Transverse colon (tissue), 4 donors: Measurements from ENCODE around the gene CLIC5. TPM values are rescaled to one million over a fixed set of nuclear protein-coding genes. Genes with fewer than 3 reads are reported as not detected.

Experiments used
- DNase-seq: peaks from one replicate; pipeline ENCODE4 v3.0.0-alpha.2; 2019
- H3K27ac ChIP-seq, 4 donors: fragments of 200-600 bp; sonication (generic); 2 replicates each; pipeline ENCODE4 v1.5.1; 2016 to 2018; ENCODE audit warnings: inconsistent platforms in 4 of 4
- H3K27me3 ChIP-seq: fragments of 200-600 bp; sonication (generic); 2 replicates; pipeline ENCODE4 v1.5.1; 2017; ENCODE audit warnings: inconsistent platforms
- H3K36me3 ChIP-seq, 4 donors: fragments of 200-600 bp; sonication (generic); 2 replicates each; pipeline ENCODE4 v1.5.1; 2017 to 2019; ENCODE audit warnings: inconsistent platforms in 4 of 4
- H3K4me1 ChIP-seq, 4 donors: fragments of 200-600 bp; sonication (generic); 2 replicates each; pipeline ENCODE4 v1.5.1; 2017 to 2020; ENCODE audit warnings: inconsistent platforms in 4 of 4
- H3K4me3 ChIP-seq, 4 donors: fragments of 200-600 bp; sonication (generic); 1 replicate in 1 of 4; 2 replicates in 3 of 4; pipeline versions ENCODE4 v1.5.1 to v1.6.1; 2017 to 2019; ENCODE audit warnings: inconsistent platforms in 4 of 4
- H3K9me3 ChIP-seq, 2 donors: fragments of 200-600 bp; sonication (generic); 2 replicates each; pipeline ENCODE4 v1.5.1; 2017 to 2019; ENCODE audit warnings: inconsistent platforms in 2 of 2
- EP300 ChIP-seq: sonication (generic); formaldehyde crosslinking; IDR thresholded peaks from one replicate; pipeline ENCODE4 v1.6.1; 2017; ENCODE audit warnings: antibody characterized with exemption, low read depth
- POLR2A ChIP-seq: fragments of 450-650 bp; IDR thresholded peaks from one replicate; pipeline ENCODE4 v1.6.1; 2016; ENCODE audit warnings: antibody characterized with exemption, mild to moderate bottlenecking, moderate library complexity
- POLR2AphosphoS5 ChIP-seq, 3 donors: sonication (generic); formaldehyde crosslinking; IDR thresholded peaks; one replicate each; pipeline ENCODE4 v1.6.1; 2016; ENCODE audit warnings: antibody characterized with exemption in 3 of 3
- WGBS, 2 donors: methylation state at CpG; one replicate each; pipeline ENCODE4 v1.1.5; 2018; ENCODE audit warnings: low coverage in 1 of 2; 5-methylcytosine and 5-hydroxymethylcytosine counted together
- in situ Hi-C, 4 donors: fragments of 200-750 bp; cut with MboI; loops; one replicate each; pipeline versions ENCODE4 v1.15.0 to v1.15.1; 2017; ENCODE audit warnings: low sequenced_read_pairs in 3 of 4, low pct_ligation_motif_present in 1 of 4, low pct_unique_long_range_greater_than_20kb in 1 of 4
- intact Hi-C: fragments of 100-400 bp; cut with DNase I; formaldehyde crosslinking; loops from one replicate; pipeline ENCODE4 v1.15.1; 2023; ENCODE audit warnings: low total_unique reads
- total RNA-seq, 4 donors: library from RNA; depleted of rRNA; stranded (reverse); fragments of >200 nt; gene quantifications; one replicate each; pipeline ENCODE4 v1.1.0, GENCODE V29; 2016
- TF ChIP-seq, protein P1 (sequence below), 5 experiments: fragments of 200-600 bp in 3 of 5; fragments of 450-650 bp in 2 of 5; sonication (generic) in 3 of 5; IDR thresholded peaks; 1 replicate in 2 of 5; 2 replicates in 3 of 5; pipeline ENCODE4 v1.5.1; 2016 to 2017; ENCODE audit warnings: antibody characterized with exemption in 5 of 5, inconsistent platforms in 3 of 5, mild to moderate bottlenecking in 2 of 5, moderate library complexity in 1 of 5

The CLIC5 gene
- total RNA-seq, 4 donors from 2014 or later, result 5.0 to 222 (median 149) TPM

DNA sequence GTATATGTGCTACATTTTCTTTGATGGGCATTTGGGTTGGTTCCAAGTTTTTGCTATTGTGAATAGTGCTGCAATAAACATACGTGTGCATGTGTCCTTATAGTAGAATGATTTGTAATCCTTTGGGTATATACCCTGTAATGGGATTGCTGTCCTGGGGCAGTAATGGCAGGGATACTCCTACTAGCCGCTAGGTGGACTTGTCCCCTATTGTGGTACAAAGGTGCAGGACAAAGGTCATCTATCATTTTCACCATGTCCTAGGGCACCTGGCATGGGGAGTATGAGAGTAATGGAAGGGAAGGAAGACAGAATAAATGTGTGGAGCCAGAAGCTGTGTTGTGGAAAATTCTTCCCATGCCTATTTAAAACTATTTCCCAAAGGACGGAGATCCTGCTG lies 174.6 kb downstream of the CLIC5 start:
- H3K36me3 ChIP-seq, result no peaks in the 10 kb centered on the region
- no peaks in the 10 kb centered on the region for H3K4me1 ChIP-seq
- intact Hi-C loops (no loop called here), in situ Hi-C loops (no loop called here)
- no peak for DNase-seq
- H3K4me3 ChIP-seq, result no peak overlapping the region
- WGBS, 2 donors, result 84 to 85% methylated on average over 2 to 3 of the region's 3 CpGs
- H3K9me3 ChIP-seq, result no peaks in the 10 kb centered on the region
- TF ChIP-seq, protein P1, sequence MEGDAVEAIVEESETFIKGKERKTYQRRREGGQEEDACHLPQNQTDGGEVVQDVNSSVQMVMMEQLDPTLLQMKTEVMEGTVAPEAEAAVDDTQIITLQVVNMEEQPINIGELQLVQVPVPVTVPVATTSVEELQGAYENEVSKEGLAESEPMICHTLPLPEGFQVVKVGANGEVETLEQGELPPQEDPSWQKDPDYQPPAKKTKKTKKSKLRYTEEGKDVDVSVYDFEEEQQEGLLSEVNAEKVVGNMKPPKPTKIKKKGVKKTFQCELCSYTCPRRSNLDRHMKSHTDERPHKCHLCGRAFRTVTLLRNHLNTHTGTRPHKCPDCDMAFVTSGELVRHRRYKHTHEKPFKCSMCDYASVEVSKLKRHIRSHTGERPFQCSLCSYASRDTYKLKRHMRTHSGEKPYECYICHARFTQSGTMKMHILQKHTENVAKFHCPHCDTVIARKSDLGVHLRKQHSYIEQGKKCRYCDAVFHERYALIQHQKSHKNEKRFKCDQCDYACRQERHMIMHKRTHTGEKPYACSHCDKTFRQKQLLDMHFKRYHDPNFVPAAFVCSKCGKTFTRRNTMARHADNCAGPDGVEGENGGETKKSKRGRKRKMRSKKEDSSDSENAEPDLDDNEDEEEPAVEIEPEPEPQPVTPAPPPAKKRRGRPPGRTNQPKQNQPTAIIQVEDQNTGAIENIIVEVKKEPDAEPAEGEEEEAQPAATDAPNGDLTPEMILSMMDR (IDR thresholded peaks at IDR 0.05), result no peak
- TF ChIP-seq POLR2AphosphoS5 (IDR thresholded peaks at IDR 0.05) (no peak), EP300 (no peak), POLR2A (no peak)
- H3K27ac ChIP-seq, result no peak overlapping the region
- no peaks in the 10 kb centered on the region for H3K27me3 ChIP-seq

DNA sequence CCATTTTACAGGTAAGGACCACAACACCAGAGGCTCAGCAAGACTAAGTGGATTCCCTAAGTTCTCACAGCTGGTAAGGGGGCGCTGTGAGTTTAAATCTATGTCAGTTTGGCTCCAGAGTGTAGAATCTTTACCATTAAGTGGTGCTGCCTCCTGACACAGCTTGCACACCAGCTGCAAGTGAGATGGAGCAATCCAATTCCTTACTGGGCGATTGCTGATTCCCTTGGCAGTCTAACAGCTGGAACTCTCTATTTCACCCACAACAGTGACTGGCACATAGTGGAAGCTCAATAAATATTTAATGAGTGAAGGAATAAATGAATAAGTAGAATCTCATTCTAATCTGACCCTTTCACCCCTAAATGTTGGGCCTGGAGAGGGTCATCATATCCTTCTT lies 176.7 kb downstream of the CLIC5 start:
- in situ Hi-C loops, result no loop called here
- Histone ChIP-seq H3K36me3 (no peaks in the 10 kb centered on the region), H3K27ac (no peak overlapping the region), H3K4me1 (no peaks in the 10 kb centered on the region), H3K27me3 (no peaks in the 10 kb centered on the region), H3K9me3 (no peaks in the 10 kb centered on the region), H3K4me3 (no peak overlapping the region)
- 91 to 100% methylated on average over 1 to 2 of the region's 2 CpGs for WGBS, 2 donors
- DNase-seq, result no peak
- no peak for TF ChIP-seq POLR2AphosphoS5 (IDR thresholded peaks at IDR 0.05)
- intact Hi-C loops, result no loop called here

DNA sequence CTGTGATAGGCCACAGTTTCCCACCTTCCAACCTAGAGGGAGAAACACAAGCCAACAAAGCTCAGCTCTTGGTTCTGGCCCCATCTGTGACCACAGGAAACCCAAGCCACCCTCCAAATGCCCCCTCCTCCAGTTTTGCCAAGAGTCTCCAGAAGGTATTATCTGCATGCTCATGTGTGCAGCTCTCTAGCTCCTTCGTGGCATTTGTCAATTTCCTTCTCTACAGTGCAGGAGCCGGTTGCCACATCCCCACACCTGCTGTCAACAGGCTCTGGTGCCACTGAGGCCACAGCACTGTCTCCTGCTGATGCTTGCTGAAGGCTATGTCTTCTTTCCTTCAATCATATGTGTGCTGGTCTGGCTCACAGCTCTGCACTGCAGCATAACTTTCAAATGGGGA lies 177.2 kb downstream of the CLIC5 start:
- Histone ChIP-seq H3K4me3 (no peak overlapping the region), H3K4me1 (no peaks in the 10 kb centered on the region), H3K27ac (no peak overlapping the region), H3K36me3 (no peaks in the 10 kb centered on the region), H3K9me3 (no peaks in the 10 kb centered on the region), H3K27me3 (no peaks in the 10 kb centered on the region)
- TF ChIP-seq POLR2A (no peak), EP300 (no peak), POLR2AphosphoS5 (IDR thresholded peaks at IDR 0.05) (no peak)
- TF ChIP-seq, protein P1 (IDR thresholded peaks at IDR 0.05), result no peak
- intact Hi-C loops (no loop called here), in situ Hi-C loops (no loop called here)
- no peak for DNase-seq
- 79% methylated on average over 2 of the region's 2 CpGs; no CpG with 5 or more reads in 1 of the 2 donors for WGBS, 2 donors

DNA sequence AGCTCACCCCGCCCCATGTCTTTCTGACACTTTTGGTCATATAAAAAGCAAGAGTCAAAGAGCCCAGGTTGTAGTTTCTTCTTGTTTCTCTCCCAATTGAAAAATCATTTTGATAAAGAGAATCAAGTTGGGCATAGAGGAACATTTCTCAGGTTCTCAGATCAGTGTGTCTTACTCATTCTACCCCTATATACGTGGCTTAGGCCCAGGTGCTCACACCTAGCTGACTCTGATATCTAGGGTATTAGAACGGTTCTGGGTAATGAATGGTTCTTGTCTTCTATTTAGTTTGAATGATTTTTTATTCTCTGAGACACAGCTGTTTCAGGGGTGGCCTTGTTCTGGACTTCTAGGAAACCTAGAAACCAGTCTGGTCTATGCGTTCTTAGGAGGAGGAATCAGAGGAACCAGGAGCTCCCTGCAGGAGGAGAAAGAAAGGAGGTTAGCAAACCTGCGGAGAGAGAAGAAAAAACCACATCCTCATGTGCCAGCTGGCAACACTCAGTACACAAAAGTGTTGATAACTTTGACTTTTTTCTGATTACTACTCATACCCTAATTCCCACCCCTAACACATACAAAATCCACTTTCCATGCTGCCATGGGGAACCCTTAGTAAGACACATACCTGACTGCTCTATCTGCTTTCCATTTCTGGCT lies 178.0 kb downstream of the CLIC5 start:
- Histone ChIP-seq H3K9me3 (no peaks in the 10 kb centered on the region), H3K36me3 (no peaks in the 10 kb centered on the region), H3K27me3 (no peaks in the 10 kb centered on the region), H3K4me1 (no peaks in the 10 kb centered on the region), H3K4me3 (no peak overlapping the region), H3K27ac (no peak overlapping the region)
- intact Hi-C loops (no loop called here), in situ Hi-C loops (no loop called here)
- no peak for DNase-seq
- no peak for TF ChIP-seq POLR2A
- no peak for TF ChIP-seq POLR2AphosphoS5 (IDR thresholded peaks at IDR 0.05)
- TF ChIP-seq EP300, result no peak
- TF ChIP-seq, protein P1 (IDR thresholded peaks at IDR 0.05), result no peak
- 82 to 85% methylated on average over 5 of the region's 5 CpGs for WGBS, 2 donors

DNA sequence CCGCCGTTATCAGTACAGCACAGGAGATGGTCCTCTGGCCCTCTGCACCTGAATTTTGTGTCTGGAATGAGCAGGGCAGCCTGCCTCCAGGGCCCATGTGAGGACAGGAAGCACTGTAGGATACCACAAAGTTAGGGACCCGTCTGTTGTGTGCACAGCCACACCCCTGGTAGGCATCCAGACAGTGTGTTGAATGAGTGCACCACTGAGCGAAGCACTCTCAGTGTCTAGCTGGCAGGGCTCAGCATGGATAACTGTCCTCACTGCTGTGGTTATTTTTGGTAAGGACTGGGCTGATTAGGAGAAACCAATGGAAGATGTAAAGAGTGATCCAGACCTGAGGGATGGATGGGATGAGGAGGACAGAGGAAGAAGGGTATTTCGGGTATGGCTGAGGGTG lies 178.7 kb downstream of the CLIC5 start:
- intact Hi-C loops, result no loop called here
- TF ChIP-seq POLR2AphosphoS5 (IDR thresholded peaks at IDR 0.05) (no peak), EP300 (no peak), POLR2A (no peak)
- TF ChIP-seq, protein P1 (IDR thresholded peaks at IDR 0.05), result no peak
- in situ Hi-C loops, result no loop called here
- Histone ChIP-seq H3K27me3 (no peaks in the 10 kb centered on the region), H3K27ac (no peak overlapping the region), H3K36me3 (no peaks in the 10 kb centered on the region), H3K9me3 (no peaks in the 10 kb centered on the region), H3K4me1 (no peaks in the 10 kb centered on the region), H3K4me3 (no peak overlapping the region)
- 80 to 81% methylated on average over 1 to 5 of the region's 5 CpGs for WGBS, 2 donors
- DNase-seq, result no peak
